HG03039 (cell line): ENCODE results near the gene PLA2G4E.
A peak's percentile ranks its signal among the peaks of the same experiment; 100 is the strongest.

Experiments
- ATAC-seq: cut with Tn5 transposase; IDR thresholded peaks from one replicate; pipeline ENCODE4 v1.9.1; 2021; ENCODE audit warnings: mild to moderate bottlenecking, moderate library complexity; ENCODE audit not compliant: unreplicated experiment

PLA2G4E gene

DNA sequence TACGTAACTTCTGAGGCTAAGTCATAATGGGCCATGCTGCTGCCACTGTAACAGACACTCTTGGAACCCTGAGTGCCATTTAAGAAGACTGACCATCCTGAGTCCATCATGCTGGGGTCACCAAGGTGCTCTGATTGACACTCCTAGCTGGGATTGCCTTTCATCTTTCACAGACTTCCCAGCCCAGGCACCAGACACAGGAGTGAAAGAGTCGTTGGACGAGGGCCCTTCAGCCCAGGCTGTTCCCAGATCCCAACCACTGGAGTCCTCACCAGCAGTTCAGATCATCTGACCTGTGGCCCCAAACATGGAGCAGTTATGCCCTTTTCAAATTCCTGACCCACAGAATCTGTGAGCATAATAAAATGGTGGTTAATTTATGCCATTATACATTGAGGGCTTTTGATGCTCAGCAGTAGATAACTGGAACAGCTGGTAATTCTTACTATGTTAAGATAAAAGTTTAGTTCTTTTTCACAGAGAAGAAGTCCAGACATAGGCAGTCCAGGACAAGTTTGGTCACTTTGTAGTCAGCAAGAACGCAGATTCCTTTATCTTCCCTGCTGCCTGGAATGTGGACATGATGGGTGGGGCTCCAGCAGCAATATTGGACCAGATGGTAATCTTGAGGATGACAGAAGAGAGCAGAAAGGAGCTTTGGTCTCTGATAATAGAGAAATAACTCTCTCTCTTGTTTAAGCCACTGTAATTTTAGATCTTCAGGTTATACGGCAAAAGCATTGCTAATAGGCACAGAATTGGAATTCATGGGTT lies 41.2 kb downstream of the PLA2G4E start:
- no peak for ATAC-seq

DNA sequence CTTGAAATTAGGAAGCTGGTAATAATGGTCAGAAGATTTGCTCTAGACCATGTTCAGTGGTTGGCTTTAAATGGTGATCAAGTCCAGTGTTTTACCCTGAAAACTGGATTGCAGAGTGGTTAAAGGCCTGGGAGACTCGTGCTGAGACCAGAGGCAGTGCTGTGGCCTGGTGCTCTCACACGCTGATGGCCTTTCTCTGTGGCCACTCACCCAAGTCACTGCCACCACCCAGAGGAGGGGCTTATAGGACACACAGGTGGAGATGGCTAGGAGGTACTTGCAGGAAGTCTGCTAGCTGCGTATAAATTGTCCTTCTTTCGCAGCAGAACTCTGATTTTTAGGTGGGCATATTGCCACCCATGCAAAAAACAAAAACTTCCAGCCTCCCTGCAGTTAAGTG lies 42.3 kb downstream of the PLA2G4E start:
- ATAC-seq: no peak

DNA sequence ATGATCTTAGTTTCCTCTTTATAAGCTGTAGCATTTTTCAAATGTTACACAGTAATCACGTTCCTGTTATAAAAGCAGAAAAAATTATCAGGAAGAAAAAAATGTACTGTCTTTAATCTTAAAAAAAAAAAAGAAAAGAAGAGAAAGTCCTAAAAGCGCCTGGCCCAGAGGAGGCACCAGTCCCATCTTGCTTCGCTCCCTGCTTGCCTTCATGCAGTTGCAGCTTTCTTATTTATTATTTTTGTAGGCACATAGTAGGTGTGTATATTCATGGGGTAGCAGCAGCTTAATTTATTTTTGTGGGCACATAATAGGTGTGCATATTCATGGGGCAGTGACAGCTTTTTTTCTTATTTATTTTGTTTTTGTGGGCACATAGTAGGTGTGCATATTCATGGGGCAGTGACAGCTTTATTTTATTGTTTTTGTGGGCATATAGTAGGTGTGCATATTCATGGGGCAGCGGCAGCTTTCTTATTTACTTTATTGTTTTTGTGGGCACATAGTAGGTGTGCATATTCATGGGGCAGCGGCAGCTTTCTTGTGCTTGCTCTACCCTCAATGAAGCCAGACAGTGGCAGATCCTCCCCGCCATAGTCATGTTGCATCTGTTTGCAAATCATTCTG lies 43.0 kb downstream of the PLA2G4E start:
- ATAC-seq: no peak

DNA sequence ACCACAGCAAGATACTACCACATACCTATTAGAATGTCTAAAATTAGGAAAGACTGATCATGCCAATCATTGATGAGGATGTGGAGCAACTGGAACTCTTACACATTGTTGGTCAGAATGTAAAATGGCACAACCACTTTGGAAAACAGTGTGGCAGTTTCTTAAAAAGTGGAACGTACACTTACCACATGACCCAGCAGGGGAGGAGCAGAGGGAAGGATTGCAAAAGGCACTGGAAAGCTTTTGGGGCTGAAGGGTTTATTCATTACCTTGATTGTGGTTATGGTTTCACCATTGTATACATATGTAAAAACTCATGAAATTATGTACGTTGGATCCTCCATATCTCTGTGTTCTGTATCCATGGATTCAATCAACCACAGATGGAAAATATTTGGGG lies 45.2 kb downstream of the PLA2G4E start:
- ATAC-seq: no peak

DNA sequence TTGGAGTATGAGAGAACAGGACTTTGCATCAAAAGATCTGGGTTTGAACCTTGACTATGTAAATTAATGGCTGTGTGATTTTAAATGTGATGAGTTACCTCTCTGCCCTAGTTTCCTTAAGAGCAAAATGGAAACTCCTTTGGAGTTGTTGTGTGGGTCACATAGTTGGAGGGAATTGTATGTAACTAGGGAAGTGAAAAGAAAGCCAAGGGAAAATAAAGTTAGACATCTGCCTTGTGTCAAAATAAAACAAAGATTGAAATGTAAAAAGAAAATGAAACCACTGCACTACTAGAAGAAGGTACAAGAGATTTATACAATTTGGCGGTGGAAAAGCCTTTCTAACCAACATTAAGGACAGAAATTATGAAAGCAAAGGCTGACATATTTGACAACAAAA lies 46.8 kb downstream of the PLA2G4E start:
- ATAC-seq: no peak

DNA sequence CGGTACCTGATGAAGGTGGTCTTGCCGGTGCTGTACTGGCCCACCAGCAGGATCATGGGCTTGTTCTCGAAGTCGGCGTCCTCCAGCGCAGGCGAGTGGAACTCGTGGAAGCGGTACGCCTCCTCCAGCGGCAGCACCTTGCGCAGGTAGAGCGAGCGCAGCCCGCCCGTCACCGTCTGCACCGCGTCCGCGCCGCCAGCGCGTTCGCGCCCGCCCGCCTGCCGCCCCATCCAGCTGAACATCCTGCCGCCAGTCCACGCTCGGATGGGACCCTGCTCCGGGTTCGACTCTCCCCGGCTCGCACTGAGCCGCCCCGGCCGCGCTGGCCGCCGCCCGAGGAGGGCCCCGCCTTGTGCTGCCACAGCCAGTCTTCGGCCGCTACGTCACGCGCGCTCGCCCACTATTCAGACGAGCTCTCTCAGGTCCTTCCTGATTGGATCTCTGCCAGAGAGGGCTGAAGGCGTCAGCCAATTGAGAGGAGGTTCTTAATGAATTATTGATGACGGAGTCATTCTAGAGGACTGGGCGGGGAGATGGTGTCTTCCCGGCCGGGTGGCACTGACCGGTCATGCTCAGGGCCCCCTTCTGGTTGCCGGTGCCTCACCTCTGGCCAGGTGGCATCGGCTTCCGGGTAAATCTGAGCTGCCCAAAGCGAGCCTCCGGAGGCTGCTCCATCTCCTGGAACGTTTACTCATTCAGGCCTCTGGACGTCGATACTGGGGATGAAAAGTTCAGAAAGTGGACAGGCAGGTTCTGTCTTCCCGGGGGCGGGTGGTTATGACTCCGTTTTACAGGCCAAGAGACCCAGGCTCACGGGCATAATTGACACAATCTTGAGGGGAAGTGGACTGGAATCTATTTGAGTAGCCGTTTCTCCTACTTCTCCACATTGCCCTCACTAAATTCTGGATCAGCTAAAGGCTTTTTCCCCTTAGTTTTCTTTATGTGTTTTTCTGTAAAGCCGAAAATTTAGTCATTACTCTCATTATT lies 48.3 kb downstream of the PLA2G4E start, which contains the start of gene EHD4:
Gene EHD4 (minus strand): TSS at position 305 of the 990 bp plus-strand sequence. CDS start 63 bp downstream, at position 242.
- peak; percentile 69 for ATAC-seq

DNA sequence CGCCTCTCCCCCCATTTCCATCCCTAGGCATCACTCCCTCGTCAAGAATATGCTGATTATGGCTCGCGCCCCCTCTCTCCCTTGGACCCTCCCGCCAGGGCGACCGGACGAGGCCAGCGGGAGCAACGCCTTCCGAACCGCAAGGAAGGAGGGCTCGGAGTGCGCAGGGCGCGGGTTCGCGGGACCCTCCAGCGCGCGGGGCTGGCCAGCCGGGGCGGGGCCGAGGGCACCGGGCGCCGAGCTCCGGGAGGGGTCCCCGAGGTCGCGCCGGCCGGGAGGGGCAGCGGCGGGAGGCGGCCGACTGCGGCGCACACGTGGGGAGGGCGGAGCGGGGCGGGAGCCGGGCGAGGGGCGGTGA lies 49.0 kb downstream of the PLA2G4E start:
- peak; percentile 21 for ATAC-seq

DNA sequence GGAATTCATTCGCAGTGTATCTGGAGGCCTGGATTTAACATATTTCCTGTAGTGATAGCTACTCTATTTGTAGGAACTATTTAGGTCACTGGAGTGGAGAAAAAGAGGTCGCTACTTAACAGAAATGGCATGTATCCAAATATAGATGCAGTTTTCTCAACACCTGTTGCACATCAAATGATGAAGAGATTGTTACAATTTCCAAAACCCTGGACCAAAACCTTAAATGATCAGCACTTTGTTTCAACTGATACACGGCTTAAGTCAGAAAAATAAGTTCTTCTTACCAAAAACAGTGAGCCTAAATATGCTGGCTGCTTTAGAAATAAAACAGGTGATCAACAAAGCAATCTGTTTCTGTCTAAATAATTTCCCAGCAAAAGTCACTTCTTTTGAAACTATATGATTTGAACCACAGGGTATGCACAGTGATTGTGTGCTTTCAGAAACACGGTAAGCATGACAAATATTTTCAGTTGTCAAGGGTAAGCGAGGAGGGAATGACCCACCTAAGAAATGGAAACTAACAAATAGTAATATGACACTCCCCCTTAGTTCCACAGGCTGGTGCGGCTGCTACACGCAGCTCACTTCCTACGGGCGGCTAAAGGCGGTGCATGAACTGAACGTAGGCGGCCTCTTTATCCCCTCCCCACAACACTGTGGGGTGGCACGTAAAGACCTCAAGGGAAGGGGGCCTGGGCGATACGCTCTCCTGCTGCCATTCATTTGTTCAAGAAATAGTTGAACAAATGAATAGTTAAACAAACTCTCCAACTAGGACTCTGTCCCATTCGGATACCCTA lies 49.5 kb downstream of the PLA2G4E start:
- ATAC-seq: peak; percentile 37

DNA sequence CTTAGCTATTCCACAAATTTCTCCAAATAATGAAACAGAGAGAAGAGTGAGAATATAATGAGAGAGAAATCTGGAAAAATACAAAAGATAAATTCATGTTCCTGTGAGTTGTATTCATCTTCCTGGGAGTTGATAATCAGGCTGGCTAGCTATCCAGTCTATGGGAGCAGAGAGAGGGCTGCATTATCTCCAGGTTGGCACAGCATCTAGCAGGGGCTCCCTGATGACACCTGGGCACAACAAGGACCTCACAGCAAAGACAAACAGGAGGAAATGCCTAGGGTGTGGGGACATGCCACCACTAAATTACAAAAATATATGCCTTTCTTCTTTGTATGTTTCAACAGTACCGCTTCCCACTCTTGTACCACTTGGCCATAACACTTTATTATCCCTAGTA lies 50.4 kb downstream of the PLA2G4E start:
- no peak for ATAC-seq

DNA sequence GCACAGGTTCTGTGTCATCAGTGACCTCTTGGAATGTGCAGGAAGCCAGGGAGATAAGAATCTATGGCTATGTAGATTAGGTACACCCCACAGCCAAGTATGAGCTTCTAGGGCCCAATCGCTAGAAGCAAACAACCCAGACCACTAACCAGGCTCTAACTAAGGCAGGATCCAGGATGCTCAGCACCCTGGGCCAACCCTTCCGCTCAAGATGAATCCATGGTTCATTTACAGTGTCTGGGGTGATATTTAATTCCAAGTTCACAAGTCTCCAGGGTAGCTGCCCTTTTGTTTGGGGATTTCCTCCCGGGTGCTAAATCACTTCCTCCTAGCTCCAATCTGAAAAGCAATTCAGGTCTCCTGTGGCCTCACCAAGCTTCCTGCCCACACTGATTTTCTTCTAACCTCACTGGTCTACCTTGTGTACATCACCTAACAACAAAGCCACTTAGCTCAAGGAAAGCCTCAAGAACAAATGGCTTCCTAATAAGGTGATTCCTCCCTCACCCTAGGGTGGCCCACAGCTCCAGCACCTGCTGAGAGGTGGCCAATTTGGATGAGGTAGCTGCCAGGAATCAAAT lies 50.9 kb downstream of the PLA2G4E start:
- no peak for ATAC-seq

DNA sequence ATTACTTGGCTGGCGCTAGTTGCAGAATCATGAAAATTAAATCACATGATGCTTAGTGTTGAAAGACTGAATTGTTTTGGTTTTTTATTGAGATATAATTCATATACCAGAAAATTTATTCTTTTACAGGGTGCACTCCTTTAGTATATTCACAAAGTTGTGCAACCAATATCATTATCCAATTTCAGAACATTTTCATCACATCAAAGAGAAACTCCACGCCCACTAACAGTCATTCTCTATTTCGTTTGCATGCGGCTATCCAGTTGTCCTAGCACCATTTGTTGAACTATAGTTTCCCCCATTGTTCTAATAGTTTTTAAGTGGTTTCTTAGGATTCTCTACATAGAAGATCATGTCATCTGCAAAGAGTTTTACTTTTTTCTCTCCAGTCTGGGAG lies 52.1 kb downstream of the PLA2G4E start:
- ATAC-seq: no peak

DNA sequence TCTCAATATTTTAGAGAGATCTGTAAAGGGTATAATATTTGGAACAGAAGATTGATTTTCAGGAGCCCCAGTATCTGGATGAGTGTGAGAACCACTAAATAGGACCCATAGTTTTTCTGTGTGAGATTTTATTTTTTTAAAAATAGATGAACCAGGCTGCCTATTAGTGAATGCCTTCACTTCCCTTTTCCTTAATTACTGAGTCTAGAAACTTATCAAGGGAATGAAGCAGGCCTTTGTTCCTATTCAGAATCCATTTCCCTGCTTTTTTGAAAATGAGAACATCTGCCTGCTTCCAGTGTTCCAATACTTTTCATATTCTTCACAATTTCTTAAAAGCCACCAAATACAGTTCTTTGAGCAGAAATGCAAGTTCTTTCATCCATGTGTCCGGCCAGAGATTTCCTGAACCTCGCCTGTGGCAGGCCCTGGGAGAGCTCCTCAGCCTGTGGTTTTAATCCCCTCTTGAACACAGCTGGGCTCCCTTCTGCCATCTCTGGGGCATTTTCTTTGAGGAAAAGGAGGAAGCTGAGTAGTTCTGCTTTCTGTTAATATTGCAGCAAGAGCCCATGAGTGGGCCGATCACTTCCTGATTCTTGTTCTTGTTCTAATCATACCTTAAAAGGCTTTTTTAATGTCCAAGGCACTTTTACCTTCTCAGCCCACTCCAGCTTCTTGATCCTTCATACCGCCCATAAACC lies 53.2 kb downstream of the PLA2G4E start:
- ATAC-seq: no peak

DNA sequence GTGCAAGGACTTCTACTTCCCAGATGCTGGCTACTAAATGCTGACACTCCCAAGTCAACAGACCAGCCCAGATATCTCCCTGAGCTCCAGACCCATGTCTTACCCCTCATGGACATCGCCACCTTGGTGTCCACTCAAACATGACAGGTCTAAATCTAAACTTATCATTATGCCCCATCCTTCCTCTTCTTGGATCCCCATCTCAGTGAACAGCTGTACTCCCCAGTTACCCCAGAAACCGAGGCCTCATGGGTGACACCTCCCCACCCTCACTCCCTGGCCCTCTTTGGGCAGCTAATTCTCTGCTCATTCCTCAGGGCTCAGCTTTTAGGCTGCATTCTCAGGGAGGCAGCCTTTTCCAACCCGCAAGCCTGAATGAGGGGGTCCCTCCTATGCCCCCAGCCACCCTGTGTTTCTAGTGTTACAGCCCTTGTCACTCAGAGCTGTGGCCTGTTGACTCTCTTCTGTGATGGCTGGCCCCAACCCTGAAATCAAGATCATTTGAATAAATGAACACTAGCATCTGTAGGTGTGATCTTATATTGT lies 53.8 kb downstream of the PLA2G4E start:
- ATAC-seq: no peak

DNA sequence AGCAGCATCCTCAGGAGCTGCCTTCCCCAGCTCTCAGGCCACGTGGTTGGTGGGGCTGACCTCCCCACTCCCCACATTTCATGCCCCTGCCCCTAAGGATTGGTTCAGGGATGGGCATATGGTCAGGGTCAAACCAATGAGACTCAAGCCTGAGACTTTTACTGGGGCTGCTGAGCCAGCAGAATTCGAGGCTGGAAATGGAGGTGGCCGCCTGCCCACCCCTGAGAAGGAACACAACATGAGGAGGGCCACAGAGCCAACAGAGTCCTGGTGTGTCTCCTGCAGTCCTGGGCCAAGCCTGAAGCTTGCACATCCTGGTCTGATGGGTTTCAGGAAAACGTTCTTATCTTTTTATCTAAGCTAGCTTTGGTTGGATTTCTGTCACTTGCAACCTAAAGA lies 54.4 kb downstream of the PLA2G4E start:
- ATAC-seq: no peak

DNA sequence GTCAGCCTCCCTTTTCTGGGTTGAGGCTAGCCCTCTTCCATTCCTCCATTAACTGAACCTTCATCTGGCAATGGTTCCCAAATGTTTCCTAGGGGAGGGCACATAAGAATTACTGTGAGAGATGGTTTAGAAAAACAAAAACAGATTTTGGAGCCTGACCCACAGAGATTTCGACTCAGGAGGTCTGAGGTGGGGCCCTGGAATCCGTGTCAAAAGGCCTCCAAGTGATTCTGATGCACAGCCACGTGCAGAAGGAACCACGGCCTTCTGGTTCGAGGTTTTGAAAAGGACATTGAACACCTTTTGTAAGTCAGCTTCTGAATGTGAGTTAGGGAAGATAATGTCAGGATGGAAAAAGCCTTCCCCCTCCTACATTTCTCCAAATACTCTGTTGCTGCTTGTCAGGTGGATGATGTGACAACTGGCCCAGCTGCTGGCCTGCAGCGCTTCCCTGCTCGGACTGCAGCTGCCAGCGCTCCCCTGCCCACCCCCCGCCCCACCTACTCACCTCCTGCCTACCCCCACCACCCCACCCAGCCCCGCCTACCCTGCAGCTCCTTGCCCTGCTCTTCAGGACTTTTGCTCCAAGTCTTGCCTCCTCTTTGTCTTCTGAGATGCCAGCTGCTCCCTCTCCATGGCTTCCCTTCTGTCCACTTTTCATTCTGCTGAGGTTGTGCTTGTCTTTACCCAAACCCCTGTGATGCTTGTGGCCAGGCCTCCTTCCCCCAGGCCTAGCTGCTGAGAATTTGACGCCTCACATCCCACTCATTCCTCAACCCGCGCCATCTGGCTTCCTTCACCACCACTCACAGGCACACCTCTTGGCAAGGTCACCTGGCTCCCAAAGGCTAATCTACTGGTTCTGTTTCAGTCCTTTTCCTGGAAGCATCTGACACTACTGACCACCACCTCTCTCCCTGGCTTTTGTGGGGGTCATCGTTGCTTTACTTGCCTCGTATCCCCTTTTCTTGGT lies 55.1 kb downstream of the PLA2G4E start:
- no peak for ATAC-seq

DNA sequence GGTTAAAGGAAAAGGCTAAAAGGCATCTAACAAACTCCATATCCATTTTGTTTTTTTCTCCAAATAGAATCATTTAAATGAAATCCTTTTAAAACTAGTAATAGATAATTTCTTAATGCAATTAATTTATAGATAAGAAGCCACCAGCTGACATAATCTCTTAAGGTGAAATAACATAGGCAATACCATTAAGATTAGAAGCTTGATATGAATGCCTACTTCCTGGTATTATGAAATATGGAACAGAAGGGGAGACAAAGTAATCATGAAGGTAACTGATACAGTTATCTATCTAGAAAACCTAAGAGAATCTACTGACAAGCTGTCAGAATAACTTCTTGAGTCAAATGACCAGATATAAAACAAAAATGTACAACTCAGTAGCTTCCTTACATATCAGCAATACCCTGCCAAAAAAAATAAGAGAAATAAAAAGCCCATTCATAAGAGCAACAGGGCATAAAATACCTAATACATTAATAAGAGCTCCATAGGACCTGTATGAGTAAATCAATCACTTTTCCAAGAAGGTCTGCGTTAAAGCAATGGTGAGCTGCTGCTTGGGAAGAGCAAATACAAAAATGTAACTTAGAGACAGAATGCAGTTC lies 59.1 kb downstream of the PLA2G4E start:
- ATAC-seq: no peak

DNA sequence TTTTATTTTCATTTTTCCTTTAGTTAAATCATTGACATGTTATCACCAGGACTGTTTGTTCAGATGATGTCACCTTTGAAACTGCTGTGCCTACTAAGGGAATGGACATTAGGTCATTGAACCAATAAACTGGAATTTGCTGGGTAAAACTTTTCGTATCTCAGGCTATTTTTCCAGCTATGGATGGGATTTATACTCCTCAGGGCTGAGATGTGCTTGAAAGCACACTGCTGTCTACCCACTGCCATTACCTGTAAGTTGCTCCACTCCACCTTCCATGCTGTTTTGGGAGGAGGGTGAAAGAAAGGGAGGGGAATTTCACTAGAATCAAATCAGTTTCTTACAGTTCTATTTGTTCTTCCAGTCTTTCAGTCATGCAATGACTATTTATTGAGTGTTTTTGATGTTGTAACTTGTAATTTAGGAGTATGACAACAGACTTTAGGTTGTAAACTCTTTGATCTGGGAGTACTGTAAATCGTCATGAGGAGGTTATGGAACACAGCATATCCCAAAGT lies 59.8 kb downstream of the PLA2G4E start:
- ATAC-seq: no peak

DNA sequence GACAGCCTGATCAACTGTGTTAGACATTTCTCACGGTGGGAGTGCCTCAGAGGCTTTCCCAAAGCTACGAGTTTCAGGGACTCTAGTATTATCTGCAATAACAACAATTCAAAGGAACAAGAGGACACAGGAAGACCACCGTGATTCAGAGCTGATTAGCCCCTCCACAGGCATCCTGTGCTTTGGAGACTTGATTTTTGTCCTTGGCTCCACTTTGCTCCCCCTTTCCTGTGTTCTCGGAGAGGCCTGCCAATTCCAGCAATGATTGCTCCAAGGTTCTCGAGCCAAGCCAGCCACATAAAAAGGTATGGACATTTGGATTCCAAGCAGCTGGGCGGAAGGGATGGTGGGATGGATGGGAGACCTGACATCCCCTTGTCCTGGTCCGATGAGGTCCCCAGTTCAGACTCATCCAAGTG lies 62.8 kb downstream of the PLA2G4E start:
- no peak for ATAC-seq
